Activated B cell treated with CpG ODN at 0.5 μM for 24 hours (primary cell): ENCODE results near the gene IRF4. TPM values are rescaled to one million over a fixed set of nuclear protein-coding genes. Genes with fewer than 3 reads are reported as not detected.
A peak's percentile ranks its signal among the peaks of the same experiment; 100 is the strongest.

Source experiments
- ATAC-seq: fragments of 200-7000 bp; cut with Tn5 transposase; one replicate; pipeline ENCODE4 v1.10.0; 2021; ENCODE audit warnings: low read depth, mild to moderate bottlenecking, moderate library complexity
- CTCF ChIA-PET: fragments of 350-600 bp; sonication (Branson Sonifier 250); formaldehyde crosslinking; loops from one replicate; lab custom pipeline; 2021; ENCODE audit warnings: antibody characterized with exemption; lab: Charles Lee
- POLR2A ChIA-PET: fragments of 350-600 bp; sonication (Branson Sonifier 250); formaldehyde crosslinking; loops from one replicate; lab custom pipeline; 2021; ENCODE audit warnings: antibody characterized with exemption; lab: Charles Lee
- DNase-seq: peaks from one replicate; pipeline ENCODE4 v3.0.0; 2022
- H3K27ac Mint-ChIP-seq: one replicate; pipeline ENCODE4 v1.8.0; 2020; ENCODE audit warnings: mixed read lengths
- H3K27me3 Mint-ChIP-seq: one replicate; pipeline ENCODE4 v1.8.0; 2021; ENCODE audit warnings: mixed read lengths
- H3K36me3 Mint-ChIP-seq: one replicate; pipeline ENCODE4 v1.8.0; 2021; ENCODE audit warnings: low read depth, mixed read lengths
- H3K4me1 Mint-ChIP-seq: one replicate; pipeline ENCODE4 v1.8.0; 2021; ENCODE audit warnings: mixed read lengths
- H3K4me3 Mint-ChIP-seq: one replicate; pipeline ENCODE4 v1.8.0; 2020; ENCODE audit warnings: mild to moderate bottlenecking, mixed read lengths
- H3K9me3 Mint-ChIP-seq: one replicate; pipeline ENCODE4 v1.8.0; 2020; ENCODE audit warnings: mixed read lengths
- intact Hi-C: fragments of 100-400 bp; cut with micrococcal nuclease; formaldehyde crosslinking; loops from one replicate; pipeline ENCODE4 v1.15.1; 2024
- total RNA-seq: library from RNA; stranded (reverse); gene quantifications from 2 replicates; pipeline ENCODE4 v1.2.3, GENCODE V29; 2022
- TF ChIP-seq, protein P1 (sequence below): fragments of 200-600 bp; IDR thresholded peaks from one replicate; pipeline ENCODE4 v1.8.0; 2022; ENCODE audit warnings: antibody characterized with exemption, mild to moderate bottlenecking

IRF4 gene
- total RNA-seq, 1 donor from 2014 or later, result 417 TPM

DNA sequence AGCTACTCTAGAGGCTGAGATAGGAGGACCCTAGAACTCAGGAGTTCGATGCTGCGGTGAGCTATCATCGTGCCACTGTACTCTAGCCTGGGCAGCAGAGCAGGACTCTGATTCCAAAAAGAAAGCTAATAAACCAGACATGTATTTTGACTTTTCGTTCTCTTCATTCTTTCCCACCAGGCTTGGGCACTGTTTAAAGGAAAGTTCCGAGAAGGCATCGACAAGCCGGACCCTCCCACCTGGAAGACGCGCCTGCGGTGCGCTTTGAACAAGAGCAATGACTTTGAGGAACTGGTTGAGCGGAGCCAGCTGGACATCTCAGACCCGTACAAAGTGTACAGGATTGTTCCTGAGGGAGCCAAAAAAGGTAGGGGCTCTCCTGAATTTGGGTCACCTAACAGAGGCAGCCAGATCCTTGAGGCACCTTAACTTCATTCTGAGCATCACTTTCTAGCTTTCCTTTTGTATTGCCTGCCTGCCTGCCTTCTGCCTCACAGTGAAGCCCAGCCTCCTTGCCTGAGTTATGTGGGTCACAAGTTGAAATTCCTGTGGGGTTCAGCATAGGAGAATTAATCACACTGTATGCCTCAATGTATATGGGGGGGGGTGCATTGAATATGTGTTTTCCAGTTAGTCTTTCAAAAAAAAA lies 3.2 kb downstream of the IRF4 start:
- H3K27ac Mint-ChIP-seq, result peak overlapping the region; percentile 56
- TF ChIP-seq, protein P1, sequence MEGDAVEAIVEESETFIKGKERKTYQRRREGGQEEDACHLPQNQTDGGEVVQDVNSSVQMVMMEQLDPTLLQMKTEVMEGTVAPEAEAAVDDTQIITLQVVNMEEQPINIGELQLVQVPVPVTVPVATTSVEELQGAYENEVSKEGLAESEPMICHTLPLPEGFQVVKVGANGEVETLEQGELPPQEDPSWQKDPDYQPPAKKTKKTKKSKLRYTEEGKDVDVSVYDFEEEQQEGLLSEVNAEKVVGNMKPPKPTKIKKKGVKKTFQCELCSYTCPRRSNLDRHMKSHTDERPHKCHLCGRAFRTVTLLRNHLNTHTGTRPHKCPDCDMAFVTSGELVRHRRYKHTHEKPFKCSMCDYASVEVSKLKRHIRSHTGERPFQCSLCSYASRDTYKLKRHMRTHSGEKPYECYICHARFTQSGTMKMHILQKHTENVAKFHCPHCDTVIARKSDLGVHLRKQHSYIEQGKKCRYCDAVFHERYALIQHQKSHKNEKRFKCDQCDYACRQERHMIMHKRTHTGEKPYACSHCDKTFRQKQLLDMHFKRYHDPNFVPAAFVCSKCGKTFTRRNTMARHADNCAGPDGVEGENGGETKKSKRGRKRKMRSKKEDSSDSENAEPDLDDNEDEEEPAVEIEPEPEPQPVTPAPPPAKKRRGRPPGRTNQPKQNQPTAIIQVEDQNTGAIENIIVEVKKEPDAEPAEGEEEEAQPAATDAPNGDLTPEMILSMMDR, result no peak
- peaks cover 70% of the 10 kb centered on the region for H3K36me3 Mint-ChIP-seq

DNA sequence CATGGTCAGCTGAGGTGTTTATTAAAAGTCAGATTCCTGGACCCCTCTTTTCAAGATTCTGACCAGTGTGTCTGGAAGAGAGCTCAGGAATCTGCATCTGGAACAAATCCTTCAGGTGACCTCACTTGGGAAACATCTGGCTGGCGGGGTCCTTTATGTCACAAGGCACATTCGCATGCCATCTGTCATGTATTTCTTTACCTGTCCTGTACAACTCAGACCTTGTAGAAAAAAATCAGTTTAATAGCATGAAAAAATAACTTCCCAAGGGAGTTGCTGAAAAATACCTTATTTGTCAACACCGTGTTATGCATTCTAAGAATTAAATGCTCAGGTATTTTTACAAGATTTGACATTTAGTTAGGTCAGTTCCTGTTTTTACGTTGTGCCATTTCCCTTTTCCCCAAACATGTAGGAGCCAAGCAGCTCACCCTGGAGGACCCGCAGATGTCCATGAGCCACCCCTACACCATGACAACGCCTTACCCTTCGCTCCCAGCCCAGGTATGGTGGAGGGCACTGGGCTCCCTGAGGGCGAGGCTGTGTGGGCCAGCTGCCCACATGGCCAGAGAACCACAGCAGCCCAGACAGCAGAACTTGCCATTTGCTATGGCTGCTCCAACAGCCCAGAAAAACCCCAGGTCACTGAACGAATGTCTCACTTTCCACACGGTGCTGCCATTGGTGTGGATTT lies 4.0 kb downstream of the IRF4 start:
- H3K9me3 Mint-ChIP-seq, result no peaks in the 10 kb centered on the region
- H3K4me3 Mint-ChIP-seq, result peak overlapping the region; percentile 61
- TF ChIP-seq, protein P1, result no peak
- ATAC-seq, result no peak
- POLR2A ChIA-PET, result interaction anchor here (1.4 to 9.3 kb wide), 9 partner anchors 8 to 204 kb away, joined by 5 to 255 read pairs (median 69); partner anchors contain the start of gene DUSP22
- H3K36me3 Mint-ChIP-seq, result peaks cover 77% of the 10 kb centered on the region
- H3K27ac Mint-ChIP-seq, result peak overlapping the region; percentile 79
- no peak for DNase-seq
- CTCF ChIA-PET, result interaction anchor here (1.0 to 6.5 kb wide), 3 partner anchors 9 to 204 kb away, joined by 3 to 37 read pairs (median 14); no protein-coding TSS in a partner anchor
- intact Hi-C loops, result no loop called here
- H3K4me1 Mint-ChIP-seq, result peaks cover 70% of the 10 kb centered on the region
- H3K27me3 Mint-ChIP-seq, result no peaks in the 10 kb centered on the region

More for the DNA sequence above, 3.2 kb downstream of the IRF4 start:
- Mint-ChIP-seq H3K4me1 (peaks cover 71% of the 10 kb centered on the region), H3K4me3 (peak overlapping the region; percentile 97), H3K27me3 (no peaks in the 10 kb centered on the region), H3K9me3 (no peaks in the 10 kb centered on the region)
- intact Hi-C loops, result loop anchor here (5.0 kb wide), 4 partner anchors 108 to 1003 kb away; no protein-coding TSS in a partner anchor
- ATAC-seq (no peak), DNase-seq (no peak)
- POLR2A ChIA-PET, result interaction anchor here (0.6 to 9.3 kb wide), 23 partner anchors 8 to 203 kb away, joined by 3 to 255 read pairs (median 6); partner anchors contain the start of gene DUSP22
- CTCF ChIA-PET, result interaction anchor here (0.9 to 6.5 kb wide), 6 partner anchors 10 to 204 kb away, joined by 3 to 37 read pairs (median 4); no protein-coding TSS in a partner anchor

DNA sequence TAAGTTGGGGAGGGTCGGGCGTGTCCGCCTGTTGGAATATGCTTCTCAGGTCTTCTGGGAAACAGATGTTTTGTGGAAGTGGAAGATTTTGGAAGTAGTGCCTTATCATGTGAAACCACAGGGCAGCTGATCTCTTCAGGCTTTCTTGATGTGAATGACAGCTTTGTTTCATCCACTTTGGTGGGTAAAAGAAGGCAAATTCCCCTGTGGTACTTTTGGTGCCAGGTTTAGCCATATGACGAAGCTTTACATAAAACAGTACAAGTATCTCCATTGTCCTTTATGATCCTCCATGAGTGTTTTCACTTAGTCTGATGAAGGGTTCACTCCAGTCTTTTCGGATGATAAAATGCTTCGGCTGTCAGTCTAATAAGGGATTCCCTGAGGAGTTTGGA lies 4.6 kb downstream of the IRF4 start:
- Mint-ChIP-seq H3K4me1 (peaks cover 69% of the 10 kb centered on the region), H3K36me3 (peaks cover 80% of the 10 kb centered on the region), H3K4me3 (peak overlapping the region; percentile 61), H3K27me3 (no peaks in the 10 kb centered on the region), H3K9me3 (no peaks in the 10 kb centered on the region), H3K27ac (peak overlapping the region; percentile 79)
- DNase-seq (no peak), ATAC-seq (no peak)
- TF ChIP-seq, protein P1, result no peak
- intact Hi-C loops, result no loop called here
- CTCF ChIA-PET, result no interaction called here
- POLR2A ChIA-PET, result interaction anchor here (1.4 to 9.3 kb wide), 6 partner anchors 7 to 204 kb away, joined by 5 to 255 read pairs (median 122); partner anchors contain the start of gene DUSP22

DNA sequence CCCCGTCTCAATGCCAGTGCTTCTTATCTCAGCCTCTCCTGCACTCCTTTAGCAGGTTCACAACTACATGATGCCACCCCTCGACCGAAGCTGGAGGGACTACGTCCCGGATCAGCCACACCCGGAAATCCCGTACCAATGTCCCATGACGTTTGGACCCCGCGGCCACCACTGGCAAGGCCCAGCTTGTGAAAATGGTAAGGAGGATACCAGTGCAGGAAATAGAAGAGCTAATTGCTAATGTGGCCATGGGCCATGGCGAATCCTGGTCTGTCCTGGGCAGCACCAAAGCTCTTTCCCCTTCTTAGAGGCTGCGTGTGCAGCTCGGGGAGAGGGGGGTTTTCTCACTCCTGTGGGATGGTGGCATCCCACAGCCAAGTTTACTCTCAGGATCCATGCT lies 5.5 kb downstream of the IRF4 start:
- no peaks in the 10 kb centered on the region for H3K27me3 Mint-ChIP-seq
- ChIA-PET POLR2A (interaction anchor here (1.1 to 2.3 kb wide), 7 partner anchors 24 to 208 kb away, joined by 3 to 12 read pairs (median 4); partner anchors contain the start of gene DUSP22), CTCF (interaction anchor here (0.9 to 1.6 kb wide), 3 partner anchors 92 to 170 kb away, joined by 3 to 8 read pairs (median 5); no protein-coding TSS in a partner anchor)
- H3K36me3 Mint-ChIP-seq, result peaks cover 86% of the 10 kb centered on the region
- intact Hi-C loops, result no loop called here
- peak overlapping the region; percentile 72 for H3K27ac Mint-ChIP-seq
- peak overlapping the region; percentile 42 for H3K4me3 Mint-ChIP-seq
- TF ChIP-seq, protein P1, result no peak
- no peaks in the 10 kb centered on the region for H3K9me3 Mint-ChIP-seq
- ATAC-seq (no peak), DNase-seq (no peak)
- H3K4me1 Mint-ChIP-seq, result peaks cover 77% of the 10 kb centered on the region
